HepG2 (cell line): ENCODE data around the gene SPDL1. TPM values are rescaled to one million over a fixed set of nuclear protein-coding genes. Genes with fewer than 3 reads are reported as not detected.

Experiments
- AHDC1 ChIP-seq: sonication (generic); formaldehyde crosslinking; IDR thresholded peaks from 2 replicates; pipeline ENCODE4 v1.5.1; 2020; ENCODE audit warnings: mild to moderate bottlenecking, missing genetic modification reagents, borderline replicate concordance
- BRCA1 ChIP-seq: sonication (generic); formaldehyde crosslinking; IDR thresholded peaks from 2 replicates; pipeline ENCODE4 v1.4.0; 2020; ENCODE audit warnings: missing genetic modification reagents
- DMAP1 ChIP-seq: IDR thresholded peaks from 2 replicates; pipeline ENCODE4 v1.6.1; 2016
- HNF4A ChIP-seq: sonication (generic); formaldehyde crosslinking; IDR thresholded peaks from 2 replicates; pipeline ENCODE4 v1.4.0; 2020; ENCODE audit warnings: missing genetic modification reagents
- JARID2 ChIP-seq: sonication (generic); formaldehyde crosslinking; IDR thresholded peaks from 2 replicates; pipeline ENCODE4 v1.8.1; 2023; ENCODE audit warnings: missing genetic modification reagents, inconsistent platforms; ENCODE audit not compliant: insufficient replicate concordance
- KLF15 ChIP-seq: sonication (generic); formaldehyde crosslinking; IDR thresholded peaks from 2 replicates; pipeline ENCODE4 v1.8.1; 2023; ENCODE audit warnings: borderline replicate concordance, mild to moderate bottlenecking, inconsistent platforms, missing genetic modification reagents, mixed read lengths
- MZF1 ChIP-seq: sonication (generic); formaldehyde crosslinking; IDR thresholded peaks from 2 replicates; pipeline ENCODE4 v1.8.1; 2023; ENCODE audit warnings: mild to moderate bottlenecking, missing genetic modification reagents, borderline replicate concordance
- NR1H2 ChIP-seq: sonication (generic); formaldehyde crosslinking; IDR thresholded peaks from 2 replicates; pipeline ENCODE4 v1.8.1; 2022; ENCODE audit warnings: low read depth, missing genetic modification reagents, borderline replicate concordance
- NR2F2 ChIP-seq: IDR thresholded peaks from 2 replicates; pipeline ENCODE4 v1.6.1; 2012; ENCODE audit warnings: low read depth, inconsistent platforms, borderline replicate concordance
- RARA ChIP-seq: IDR thresholded peaks from 2 replicates; pipeline ENCODE4 v1.6.1; 2016; ENCODE audit warnings: missing genetic modification reagents, missing compliant biosample characterization
- RBM22 ChIP-seq: fragments of 200-400 bp; formaldehyde crosslinking; optimal IDR thresholded peaks from 2 replicates; pipeline ENCODE3; 2017; ENCODE audit warnings: mild to moderate bottlenecking, low read length, moderate library complexity
- RELA ChIP-seq: sonication (generic); formaldehyde crosslinking; IDR thresholded peaks from 2 replicates; pipeline ENCODE4 v1.4.0; 2020; ENCODE audit warnings: missing genetic modification reagents
- SMAD9 ChIP-seq: sonication (generic); formaldehyde crosslinking; IDR thresholded peaks from 2 replicates; pipeline ENCODE4 v1.5.1; 2020; ENCODE audit warnings: mild to moderate bottlenecking, missing genetic modification reagents
- STAT5B ChIP-seq: sonication (generic); formaldehyde crosslinking; IDR thresholded peaks from 2 replicates; pipeline ENCODE4 v1.4.0; 2020; ENCODE audit warnings: missing genetic modification reagents
- THRA ChIP-seq: sonication (generic); formaldehyde crosslinking; IDR thresholded peaks from 2 replicates; pipeline ENCODE4 v1.4.0; 2020; ENCODE audit warnings: missing genetic modification reagents, borderline replicate concordance
- ZBTB7A ChIP-seq: sonication (generic); formaldehyde crosslinking; IDR thresholded peaks from 2 replicates; pipeline ENCODE4 v1.8.0; 2022; ENCODE audit warnings: mild to moderate bottlenecking, missing genetic modification reagents
- ZC3H13 ChIP-seq: sonication (generic); formaldehyde crosslinking; IDR thresholded peaks from 2 replicates; pipeline ENCODE4 v1.8.1; 2023; ENCODE audit warnings: mild to moderate bottlenecking, missing genetic modification reagents, moderate library complexity
- ZFP36 ChIP-seq: fragments of 150-350 bp; IDR thresholded peaks from 2 replicates; pipeline ENCODE4 v1.6.1; 2018; ENCODE audit warnings: borderline replicate concordance, low read length, low read depth; ENCODE audit not compliant: partially characterized antibody
- ZFP36L1 ChIP-seq: sonication (generic); formaldehyde crosslinking; IDR thresholded peaks from 2 replicates; pipeline ENCODE4 v1.8.0; 2022; ENCODE audit warnings: mild to moderate bottlenecking, missing genetic modification reagents, moderate library complexity
- ZNF205 ChIP-seq: IDR thresholded peaks from 2 replicates; pipeline ENCODE4 v1.6.1; 2018; ENCODE audit warnings: missing biosample characterization, missing genetic modification reagents
- ZNF235 ChIP-seq: sonication (generic); formaldehyde crosslinking; IDR thresholded peaks from 2 replicates; pipeline ENCODE4 v1.8.1; 2023; ENCODE audit warnings: mild to moderate bottlenecking, missing genetic modification reagents, borderline replicate concordance
- ZNF275 ChIP-seq: sonication (generic); formaldehyde crosslinking; IDR thresholded peaks from 2 replicates; pipeline ENCODE4 v1.8.0; 2022; ENCODE audit warnings: missing genetic modification reagents, mild to moderate bottlenecking, inconsistent platforms, borderline replicate concordance
- ZNF883 ChIP-seq: sonication (generic); formaldehyde crosslinking; IDR thresholded peaks from 2 replicates; pipeline ENCODE4 v1.5.1; 2020; ENCODE audit warnings: mild to moderate bottlenecking, missing genetic modification reagents; ENCODE audit errors: not compliant biosample characterization
- polyA plus RNA-seq, 8 experiments: library from polyadenylated mRNA; depleted of rRNA in 3 of 8; stranded (reverse) in 7 of 8; unstranded in 1 of 8; fragments of >200 nt; fragmentation: Illumina TruSeq in 4 of 8; extraction: Trizol in 4 of 8; gene quantifications; 2 replicates each; pipeline versions ENCODE4 v1.2.1 to v1.2.3, GENCODE V29; 2011 to 2016; ENCODE audit warnings: low read depth in 4 of 8, missing spikeins in 1 of 8, mixed read lengths in 1 of 8; ENCODE audit not compliant: insufficient read depth in 1 of 8
- total RNA-seq, 5 experiments: library from RNA; depleted of rRNA; stranded (reverse); fragments of >200 nt; fragmentation: Illumina TruSeq; extraction: Trizol; gene quantifications; 2 replicates each; pipeline ENCODE4 v1.2.3, GENCODE V29; 2016; ENCODE audit warnings: low read depth in 1 of 5

SPDL1 gene
- total and polyA plus RNA-seq, 2 of the 13 experiments (the other 11 are each of a cell fraction or from before 2014, with no cell fraction given), result 10.9 to 36.6 TPM

- TF ChIP-seq THRA (CRISPR knock-in tag) (no peak), NR2F2 (no peak), AHDC1 (CRISPR knock-in tag) (no peak), ZNF235 (CRISPR knock-in tag) (no peak), HNF4A (CRISPR knock-in tag) (no peak), ZFP36L1 (CRISPR knock-in tag) (no peak), ZNF275 (CRISPR knock-in tag) (no peak), BRCA1 (no peak), STAT5B (no peak), NR1H2 (CRISPR knock-in tag) (no peak), ZC3H13 (CRISPR knock-in tag) (no peak), ZNF883 (CRISPR knock-in tag) (peak; percentile 71), ZBTB7A (no peak), RBM22 (no peak), SMAD9 (CRISPR knock-in tag) (0 out of 2 replicates have a peak, but pooled peaks have one; percentile 79), ZNF205 (CRISPR knock-in tag) (no peak), RELA (no peak), KLF15 (CRISPR knock-in tag) (no peak), RARA (CRISPR knock-in tag) (no peak), DMAP1 (CRISPR knock-in tag) (no peak), ZFP36 (no peak), MZF1 (CRISPR knock-in tag) (no peak), JARID2 (CRISPR knock-in tag) (peak; percentile 29)
These were observed at the start of gene SPDL1 (continued) for GRCh38 chr5:169583424-169584220.
